ENCODE measurements around the gene CCDC149.

CCDC149 gene

GRCh38 chr4:24933684-24934275 lies 20.9 kb upstream of the CCDC149 start:
- Histone ChIP-seq H3K4me3 (ENCODE audit: low read depth, low read length) (no peak overlapping the region), H3K36me3 (replicated peaks) (no peaks in the 10 kb centered on the region), H3K27me3 (replicated peaks) (no peaks in the 10 kb centered on the region), H3K27ac (no peak overlapping the region)
- TF ChIP-seq CTCF (IDR thresholded peaks at IDR 0.05; ENCODE audit: low read depth, low read length, missing control alignments), result no peak
- no peak for DNase-seq
- in situ Hi-C loops (cut with HindIII; ENCODE audit: low pct_ligation_motif_present, low sequenced_read_pairs), result no loop called here

- Histone ChIP-seq H3K36me3 (replicated peaks) (no peaks in the 10 kb centered on the region), H3K27me3 (replicated peaks) (no peaks in the 10 kb centered on the region), H3K27ac (no peak overlapping the region), H3K4me3 (ENCODE audit: low read depth, low read length) (no peak overlapping the region)
- in situ Hi-C loops (cut with HindIII; ENCODE audit: low pct_ligation_motif_present, low sequenced_read_pairs), result no loop called here
- DNase-seq, result peak; percentile 41
- TF ChIP-seq CTCF (IDR thresholded peaks at IDR 0.05; ENCODE audit: low read depth, low read length, missing control alignments), result no peak
These were observed 19.8 kb upstream of the CCDC149 start for GRCh38 chr4:24932515-24933225.

GRCh38 chr4:24930151-24930550 lies 17.3 kb upstream of the CCDC149 start:
- TF ChIP-seq CTCF (IDR thresholded peaks at IDR 0.05; ENCODE audit: low read depth, low read length, missing control alignments), result no peak
- Histone ChIP-seq H3K36me3 (replicated peaks) (no peaks in the 10 kb centered on the region), H3K27me3 (replicated peaks) (no peaks in the 10 kb centered on the region), H3K27ac (no peak overlapping the region), H3K4me3 (ENCODE audit: low read depth, low read length) (no peak overlapping the region)
- in situ Hi-C loops (cut with HindIII; ENCODE audit: low pct_ligation_motif_present, low sequenced_read_pairs), result no loop called here
- DNase-seq, result no peak

GRCh38 chr4:24928708-24929107 lies 15.9 kb upstream of the CCDC149 start:
- DNase-seq, result no peak
- no peak for TF ChIP-seq CTCF (IDR thresholded peaks at IDR 0.05; ENCODE audit: low read depth, low read length, missing control alignments)
- no peak overlapping the region for H3K4me3 ChIP-seq (ENCODE audit: low read depth, low read length)
- in situ Hi-C loops (cut with HindIII; ENCODE audit: low pct_ligation_motif_present, low sequenced_read_pairs), result no loop called here
- H3K27me3 ChIP-seq (replicated peaks), result no peaks in the 10 kb centered on the region
- no peaks in the 10 kb centered on the region for H3K36me3 ChIP-seq (replicated peaks)
- no peak overlapping the region for H3K27ac ChIP-seq

GRCh38 chr4:24927049-24927448 lies 14.2 kb upstream of the CCDC149 start:
- Histone ChIP-seq H3K27ac (no peak overlapping the region), H3K36me3 (replicated peaks) (no peaks in the 10 kb centered on the region), H3K4me3 (ENCODE audit: low read depth, low read length) (no peak overlapping the region), H3K27me3 (replicated peaks) (no peaks in the 10 kb centered on the region)
- no peak for TF ChIP-seq CTCF (IDR thresholded peaks at IDR 0.05; ENCODE audit: low read depth, low read length, missing control alignments)
- no peak for DNase-seq
- in situ Hi-C loops (cut with HindIII; ENCODE audit: low pct_ligation_motif_present, low sequenced_read_pairs), result no loop called here

Data from brain microvascular endothelial cell (primary cell).